ENCODE measurements around the gene OR14A2.
"Not testable (repeated sequence)": the region's sequence is repeated elsewhere in the genome, so short reads cannot be mapped to it uniquely, and the experiment has no call there.

The OR14A2 gene

GRCh38 chr1:247748041-247748440 is at the start of gene OR14A2:
Gene OR14A2 (minus strand): TSS chr1:247748141.
- no peak for DNase-seq (ENCODE audit: low spot score)

- DNase-seq (ENCODE audit: low spot score) = no peak
Observed at GRCh38 chr1:247797518-247797917, 49.6 kb upstream of the OR14A2 start.

- no peak for DNase-seq (ENCODE audit: low spot score)
Observed at GRCh38 chr1:247769603-247770002, 21.7 kb upstream of the OR14A2 start.

GRCh38 chr1:247760456-247760855 is 12.5 kb upstream of the OR14A2 start, which contains the start of gene OR1C1:
Gene OR1C1 (minus strand): TSS chr1:247760556. CDS start chr1:247758406, 2,150 bp downstream.
- no peak for DNase-seq (ENCODE audit: low spot score)

- DNase-seq (ENCODE audit: low spot score) = not testable (repeated sequence)
Observed at GRCh38 chr1:247754311-247754710, 6.4 kb upstream of the OR14A2 start.

- no peak for DNase-seq (ENCODE audit: low spot score)
Observed at GRCh38 chr1:247749870-247750269, 1.9 kb upstream of the OR14A2 start.

GRCh38 chr1:247747616-247748015 is 325 bp downstream of the OR14A2 start:
- DNase-seq (ENCODE audit: low spot score) = no peak

- DNase-seq (ENCODE audit: low spot score) = no peak
Observed at GRCh38 chr1:247746391-247746935, 1.5 kb downstream of the OR14A2 start.

GRCh38 chr1:247742215-247742760 is 5.7 kb downstream of the OR14A2 start:
- DNase-seq (ENCODE audit: low spot score) = not testable (repeated sequence)

GRCh38 chr1:247741756-247742155 is 6.2 kb downstream of the OR14A2 start:
- DNase-seq (ENCODE audit: low spot score) = no peak

GRCh38 chr1:247740721-247741120 is 7.2 kb downstream of the OR14A2 start:
- no peak for DNase-seq (ENCODE audit: low spot score)

- DNase-seq (ENCODE audit: low spot score) = no peak
Observed at GRCh38 chr1:247738315-247738714, 9.6 kb downstream of the OR14A2 start, which contains the start of gene OR14K1. Gene OR14K1 (plus strand): TSS chr1:247738615. CDS start chr1:247738615, 0 bp downstream.

- no peak for DNase-seq (ENCODE audit: low spot score)
Observed at GRCh38 chr1:247721222-247721621, 26.7 kb downstream of the OR14A2 start.

- DNase-seq (ENCODE audit: low spot score) = no peak
Observed at GRCh38 chr1:247716546-247716945, 31.4 kb downstream of the OR14A2 start, which contains the start of gene OR6F1. Gene OR6F1 (minus strand): TSS chr1:247716646. CDS start chr1:247712755, 3,891 bp downstream.

- no peak for DNase-seq (ENCODE audit: low spot score)
Observed at GRCh38 chr1:247713753-247714152, 34.2 kb downstream of the OR14A2 start.

GRCh38 chr1:247710681-247711080 is 37.3 kb downstream of the OR14A2 start:
- DNase-seq (ENCODE audit: low spot score) = not testable (repeated sequence)

GRCh38 chr1:247701338-247701737 is 46.6 kb downstream of the OR14A2 start:
- no peak for DNase-seq (ENCODE audit: low spot score)

GRCh38 chr1:247681288-247681897 is 66.5 kb downstream of the OR14A2 start:
- no peak for DNase-seq (ENCODE audit: low spot score)

- no peak for DNase-seq (ENCODE audit: low spot score)
Observed at GRCh38 chr1:247680171-247680570, 67.8 kb downstream of the OR14A2 start.

GRCh38 chr1:247679639-247680038 is 68.3 kb downstream of the OR14A2 start, which contains the start of gene OR13G1:
Gene OR13G1 (minus strand): TSS chr1:247679739. CDS start chr1:247673041, 6,698 bp downstream.
- no peak for DNase-seq (ENCODE audit: low spot score)

All from left forelimb (tissue), 1 donor.